GM10266 (cell line): Measurements from ENCODE around the gene TRIM45.

ENCODE experiments used
- DNase-seq: peaks from one replicate; pipeline ENCODE4 v3.0.0; 2012; ENCODE audit errors: extremely low spot score
- CTCF ChIP-seq: IDR thresholded peaks from 2 replicates; pipeline ENCODE4 v1.5.1; 2012; ENCODE audit warnings: mild to moderate bottlenecking, low read depth; ENCODE audit not compliant: control insufficient read depth, insufficient read depth; ENCODE audit errors: missing control alignments

TRIM45 gene

GRCh38 chr1:117092594-117092993, 29.0 kb downstream of the TRIM45 start:
- TF ChIP-seq CTCF: no peak
- DNase-seq: no peak

- TF ChIP-seq CTCF: no peak
- no peak for DNase-seq
Measured at GRCh38 chr1:117089996-117090395, 31.6 kb downstream of the TRIM45 start.

GRCh38 chr1:117087686-117088085, 33.9 kb downstream of the TRIM45 start:
- no peak for DNase-seq
- no peak for TF ChIP-seq CTCF

GRCh38 chr1:117084231-117084630, 37.3 kb downstream of the TRIM45 start:
- no peak for DNase-seq
- TF ChIP-seq CTCF: no peak

GRCh38 chr1:117079737-117080136, 41.8 kb downstream of the TRIM45 start:
- no peak for TF ChIP-seq CTCF
- no peak for DNase-seq

GRCh38 chr1:117077267-117077666, 44.3 kb downstream of the TRIM45 start:
- DNase-seq: no peak
- TF ChIP-seq CTCF: no peak

GRCh38 chr1:117076648-117077047, 44.9 kb downstream of the TRIM45 start:
- no peak for TF ChIP-seq CTCF
- DNase-seq: no peak

- no peak for TF ChIP-seq CTCF
- no peak for DNase-seq
Measured at GRCh38 chr1:117070124-117070523, 51.4 kb downstream of the TRIM45 start.
